Measurements from ENCODE around the gene GNL1. TPM values are rescaled to one million over a fixed set of nuclear protein-coding genes. Genes with fewer than 3 reads are reported as not detected.
A peak's percentile ranks its signal among the peaks of the same experiment; 100 is the strongest.
"Not testable (repeated sequence)": the region's sequence is repeated elsewhere in the genome, so short reads cannot be mapped to it uniquely, and the experiment has no call there.

Gene GNL1
- total RNA-seq, 2 donors from 2014 or later, result 18.7 to 24.7 TPM

- ATAC-seq (peak; percentile 81), DNase-seq (peak; percentile 77 to 81 (median 80))
- Histone ChIP-seq H3K9me3 (no peaks in the 10 kb centered on the region), H3K4me1 (no peaks in the 10 kb centered on the region), H3K36me3 (replicated peaks in 1 of 2; ENCODE audit: insufficient read depth in 1 of 2, low read depth in 2 of 2) (peaks cover 0 to 1% of the 10 kb centered on the region in 2 donors), H3K27me3 (no peaks in the 10 kb centered on the region), H3K27ac (peak overlapping the region in 1 of 4 donors; percentile 39), H3K4me3 (no peak overlapping the region)
- intact Hi-C loops (cut with DNase I), result no loop called here
- TF ChIP-seq POLR2A (IDR thresholded peaks at IDR 0.05) (no peak), CTCF (IDR thresholded peaks at IDR 0.05) (peak; percentile 79 to 100 (median 91))
- WGBS, 2 donors, result 12 to 13% methylated on average over 23 of the region's 23 CpGs
Measured at GRCh38 chr6:30541515-30542403, 14.5 kb downstream of the GNL1 start.

- TF ChIP-seq POLR2A (IDR thresholded peaks at IDR 0.05) (no peak), CTCF (IDR thresholded peaks at IDR 0.05) (no peak)
- intact Hi-C loops (cut with DNase I), result no loop called here
- no peak for DNase-seq
- 66 to 74% methylated on average over 3 of the region's 3 CpGs for WGBS, 2 donors
- no peaks in the 10 kb centered on the region for H3K4me1 ChIP-seq
- no peaks in the 10 kb centered on the region for H3K36me3 ChIP-seq (replicated peaks in 1 of 2; ENCODE audit: insufficient read depth in 1 of 2, low read depth in 2 of 2)
- H3K27me3 ChIP-seq, result no peaks in the 10 kb centered on the region
- H3K4me3 ChIP-seq, result no peak overlapping the region
- H3K9me3 ChIP-seq, result no peaks in the 10 kb centered on the region
- no peak for ATAC-seq
- H3K27ac ChIP-seq, result no peak overlapping the region
Measured at GRCh38 chr6:30537931-30538330, 18.4 kb downstream of the GNL1 start.

- no peak overlapping the region for H3K4me3 ChIP-seq
Measured at GRCh38 chr6:30533460-30534294, 22.6 kb downstream of the GNL1 start.

GRCh38 chr6:30530014-30530413 is 26.3 kb downstream of the GNL1 start:
- Histone ChIP-seq H3K36me3 (replicated peaks in 1 of 2; ENCODE audit: insufficient read depth in 1 of 2, low read depth in 2 of 2) (no peaks in the 10 kb centered on the region), H3K27ac (no peak overlapping the region), H3K4me1 (peaks cover 10% of the 10 kb centered on the region), H3K9me3 (no peaks in the 10 kb centered on the region), H3K27me3 (no peaks in the 10 kb centered on the region), H3K4me3 (no peak overlapping the region)
- ATAC-seq (no peak), DNase-seq (no peak)
- no peak for TF ChIP-seq POLR2A (IDR thresholded peaks at IDR 0.05)
- TF ChIP-seq CTCF (IDR thresholded peaks at IDR 0.05), result no peak
- intact Hi-C loops (cut with DNase I), result loop anchor here (5.0 kb wide), 1 partner anchor 38 kb away; no protein-coding TSS in a partner anchor
- WGBS, 2 donors, result 60 to 69% methylated on average over 2 of the region's 2 CpGs

More at GRCh38 chr6:30533460-30534294, 22.6 kb downstream of the GNL1 start:
- no peaks in the 10 kb centered on the region for H3K4me1 ChIP-seq
- no peaks in the 10 kb centered on the region for H3K36me3 ChIP-seq (replicated peaks in 1 of 2; ENCODE audit: insufficient read depth in 1 of 2, low read depth in 2 of 2)
- H3K27ac ChIP-seq, result no peak overlapping the region
- H3K27me3 ChIP-seq, result no peaks in the 10 kb centered on the region
- H3K9me3 ChIP-seq, result no peaks in the 10 kb centered on the region
- DNase-seq (no peak), ATAC-seq (no peak)
- intact Hi-C loops (cut with DNase I), result loop anchor here (5.0 kb wide), 1 partner anchor 41 kb away; no protein-coding TSS in a partner anchor
- WGBS, 2 donors, result 57 to 61% methylated on average over 15 of the region's 15 CpGs
- TF ChIP-seq CTCF (IDR thresholded peaks at IDR 0.05), result no peak
- TF ChIP-seq POLR2A (IDR thresholded peaks at IDR 0.05), result no peak

- intact Hi-C loops (cut with DNase I); DNase-seq; H3K27me3 ChIP-seq; H3K27ac ChIP-seq; H3K4me3 ChIP-seq; ATAC-seq; H3K9me3 ChIP-seq; H3K4me1 ChIP-seq; H3K36me3 ChIP-seq (replicated peaks in 1 of 2; ENCODE audit: insufficient read depth in 1 of 2, low read depth in 2 of 2): not testable (repeated sequence)
- WGBS, 2 donors, result 85 to 89% methylated on average over 17 of the region's 17 CpGs
Measured at GRCh38 chr6:30529349-30529875, 26.9 kb downstream of the GNL1 start.

- H3K9me3 ChIP-seq; intact Hi-C loops (cut with DNase I); H3K36me3 ChIP-seq (replicated peaks in 1 of 2; ENCODE audit: insufficient read depth in 1 of 2, low read depth in 2 of 2); ATAC-seq; H3K4me1 ChIP-seq; H3K27ac ChIP-seq; H3K4me3 ChIP-seq; H3K27me3 ChIP-seq; DNase-seq: not testable (repeated sequence)
- WGBS, 2 donors, result 90 to 100% methylated on average over 3 of the region's 3 CpGs
Measured at GRCh38 chr6:30526444-30526843, 29.8 kb downstream of the GNL1 start.

- H3K36me3 ChIP-seq (replicated peaks in 1 of 2; ENCODE audit: insufficient read depth in 1 of 2, low read depth in 2 of 2); H3K4me1 ChIP-seq; H3K27ac ChIP-seq; H3K4me3 ChIP-seq; DNase-seq; ATAC-seq; H3K27me3 ChIP-seq; intact Hi-C loops (cut with DNase I); H3K9me3 ChIP-seq: not testable (repeated sequence)
- 80 to 89% methylated on average over 5 of the region's 5 CpGs for WGBS, 2 donors
Measured at GRCh38 chr6:30521952-30522351, 34.3 kb downstream of the GNL1 start.
